ENCODE results near the gene LIN9.
"Not testable (repeated sequence)": the region's sequence is repeated elsewhere in the genome, so short reads cannot be mapped to it uniquely, and the experiment has no call there.

LIN9 gene

GRCh38 chr1:226210571-226211176 is 98.3 kb downstream of the LIN9 start:
- DNase-seq, result no peak

GRCh38 chr1:226209307-226210059 is 99.5 kb downstream of the LIN9 start:
- DNase-seq, result no peak

GRCh38 chr1:226207048-226207447 is 101.9 kb downstream of the LIN9 start:
- DNase-seq, result no peak

- DNase-seq, result no peak
Measured at GRCh38 chr1:226204198-226204597, 104.8 kb downstream of the LIN9 start.

GRCh38 chr1:226203655-226204054 is 105.3 kb downstream of the LIN9 start:
- DNase-seq, result no peak

GRCh38 chr1:226203240-226203639 is 105.7 kb downstream of the LIN9 start:
- no peak for DNase-seq

- not testable (repeated sequence) for DNase-seq
Measured at GRCh38 chr1:226202666-226203065, 106.3 kb downstream of the LIN9 start.

GRCh38 chr1:226202246-226202645 is 106.7 kb downstream of the LIN9 start:
- DNase-seq, result no peak

- DNase-seq, result no peak
Measured at GRCh38 chr1:226201029-226201593, 107.9 kb downstream of the LIN9 start.

GRCh38 chr1:226199971-226200370 is 109.0 kb downstream of the LIN9 start:
- no peak for DNase-seq

- DNase-seq, result no peak
Measured at GRCh38 chr1:226195144-226195543, 113.8 kb downstream of the LIN9 start.

GRCh38 chr1:226187380-226187779 is 121.6 kb downstream of the LIN9 start:
- no peak for DNase-seq

- DNase-seq, result no peak
Measured at GRCh38 chr1:226187019-226187322, 122.0 kb downstream of the LIN9 start.

- DNase-seq, result peak; percentile 40 to 77 (median 64)
Measured at GRCh38 chr1:226186124-226187018, 122.6 kb downstream of the LIN9 start, which contains the start of gene ACBD3. TSS of gene ACBD3 (minus strand) at chr1:226186741. CDS start at chr1:226186675, 66 bp downstream.

- DNase-seq, result no peak
Measured at GRCh38 chr1:226185141-226186036, 123.6 kb downstream of the LIN9 start.

GRCh38 chr1:226181996-226182714 is 126.8 kb downstream of the LIN9 start:
- no peak for DNase-seq

All from activated naive CD4-positive, alpha-beta T cell (primary cell).